ENCODE results near the gene CAMSAP1. TPM values are rescaled to one million over a fixed set of nuclear protein-coding genes. Genes with fewer than 3 reads are reported as not detected.

The CAMSAP1 gene
- total RNA-seq, 2 experiments from 2014 or later, result 30.4 to 33.0 TPM

- Histone ChIP-seq H3K4me3 (ENCODE audit: low read depth, low read length, poor library complexity, severe bottlenecking) (no peak overlapping the region), H3K4me2 (ENCODE audit: low read length) (no peak overlapping the region), H3K79me2 (ENCODE audit: insufficient read depth, low read depth, low read length) (no peaks in the 10 kb centered on the region), H3K9me2 (ENCODE audit: insufficient read depth, low read length) (no peaks in the 10 kb centered on the region), H2AFZ (ENCODE audit: low read length) (no peak overlapping the region), H4K20me1 (ENCODE audit: insufficient read depth, low read length) (no peaks in the 10 kb centered on the region), H3K27ac (ENCODE audit: low read depth, low read length, poor library complexity, severe bottlenecking) (no peak overlapping the region), H3K9me3 (ENCODE audit: low read length) (no peaks in the 10 kb centered on the region), H3K36me3 (ENCODE audit: insufficient read depth, low read length) (peaks cover 26% of the 10 kb centered on the region), H3K4me1 (ENCODE audit: insufficient read depth, low read length, poor library complexity, severe bottlenecking) (no peaks in the 10 kb centered on the region)
- no TSS peak for BruUV-seq (replicated peaks)
- POLR2A ChIA-PET, result no interaction called here
- intact Hi-C loops (cut with micrococcal nuclease; ENCODE audit: unreplicated experiment), result no loop called here
- DNase-seq (ENCODE audit: low spot score), result no peak
- TF ChIP-seq EZH2phosphoT487 (IDR thresholded peaks at IDR 0.05; ENCODE audit: borderline replicate concordance, low read depth, low read length) (no peak), CTCF (conservative IDR thresholded peaks at IDR 0.05; ENCODE audit: low read length) (no peak)
- CTCF ChIA-PET (ENCODE audit: unreplicated experiment), result no interaction called here
These were observed 22.5 kb upstream of the CAMSAP1 start for GRCh38 chr9:135929656-135930445.

GRCh38 chr9:135928731-135929655 lies 21.6 kb upstream of the CAMSAP1 start:
- no peaks in the 10 kb centered on the region for H3K79me2 ChIP-seq (ENCODE audit: insufficient read depth, low read depth, low read length)
- no peaks in the 10 kb centered on the region for H3K9me3 ChIP-seq (ENCODE audit: low read length)
- intact Hi-C loops (cut with micrococcal nuclease; ENCODE audit: unreplicated experiment), result no loop called here
- no peaks in the 10 kb centered on the region for H3K9me2 ChIP-seq (ENCODE audit: insufficient read depth, low read length)
- H3K36me3 ChIP-seq (ENCODE audit: insufficient read depth, low read length), result peaks cover 24% of the 10 kb centered on the region
- H3K27ac ChIP-seq (ENCODE audit: low read depth, low read length, poor library complexity, severe bottlenecking), result no peak overlapping the region
- POLR2A ChIA-PET, result no interaction called here
- H3K4me2 ChIP-seq (ENCODE audit: low read length), result no peak overlapping the region
- H3K4me3 ChIP-seq (ENCODE audit: low read depth, low read length, poor library complexity, severe bottlenecking), result no peak overlapping the region
- H2AFZ ChIP-seq (ENCODE audit: low read length), result no peak overlapping the region
- CTCF ChIA-PET (ENCODE audit: unreplicated experiment), result no interaction called here
- no peak for TF ChIP-seq EZH2phosphoT487 (IDR thresholded peaks at IDR 0.05; ENCODE audit: borderline replicate concordance, low read depth, low read length)
- TF ChIP-seq CTCF (conservative IDR thresholded peaks at IDR 0.05; ENCODE audit: low read length), result no peak
- no peak for DNase-seq (ENCODE audit: low spot score)
- no peaks in the 10 kb centered on the region for H3K4me1 ChIP-seq (ENCODE audit: insufficient read depth, low read length, poor library complexity, severe bottlenecking)
- H4K20me1 ChIP-seq (ENCODE audit: insufficient read depth, low read length), result no peaks in the 10 kb centered on the region
- no TSS peak for BruUV-seq (replicated peaks)

All from OCI-LY7 (cell line).